Upper lobe of left lung (tissue), 6 donors: ENCODE data around the gene GNAO1. TPM values are rescaled to one million over a fixed set of nuclear protein-coding genes. Genes with fewer than 3 reads are reported as not detected.

Experiments
- ATAC-seq, 2 donors: fragments of 200-7000 bp; cut with Tn5 transposase; one replicate each; pipeline ENCODE4 v1.9.1; 2022; ENCODE audit warnings: mild to moderate bottlenecking in 2 of 2, moderate library complexity in 2 of 2; ENCODE audit not compliant: low FRiP score in 2 of 2
- DNase-seq, 2 donors: peaks; one replicate each; pipeline ENCODE4 v3.0.0-alpha.2; 2019 to 2020
- H3K27ac ChIP-seq, 4 donors: fragments of 200-600 bp; sonication (generic); one replicate each; pipeline ENCODE4 v1.5.1; 2016 to 2019
- H3K27me3 ChIP-seq, 4 donors: fragments of 200-600 bp; sonication (generic); one replicate each; pipeline ENCODE4 v1.5.1; 2017 to 2019
- H3K36me3 ChIP-seq, 4 donors: fragments of 200-600 bp; sonication (generic); one replicate each; pipeline ENCODE4 v1.5.1; 2016 to 2019
- H3K4me1 ChIP-seq, 4 donors: fragments of 200-600 bp; sonication (generic); one replicate each; pipeline ENCODE4 v1.5.1; 2018 to 2019
- H3K4me3 ChIP-seq, 4 donors: fragments of 200-600 bp; sonication (generic); one replicate each; pipeline ENCODE4 v1.5.1; 2017 to 2019; ENCODE audit warnings: mild to moderate bottlenecking in 2 of 4, moderate library complexity in 1 of 4
- H3K9me3 ChIP-seq, 4 donors: fragments of 200-600 bp; sonication (generic); one replicate each; pipeline ENCODE4 v1.5.1; 2018 to 2019
- CTCF ChIP-seq, 6 experiments: fragments of 450-650 bp in 4 of 6; fragments of 200-600 bp in 2 of 6; sonication (generic) in 2 of 6; IDR thresholded peaks; one replicate each; pipeline ENCODE4 v1.5.1; 2016 to 2019; ENCODE audit warnings: antibody characterized with exemption in 6 of 6
- EP300 ChIP-seq, 4 donors: sonication (generic); formaldehyde crosslinking; IDR thresholded peaks; one replicate each; pipeline ENCODE4 v1.5.1; 2017; ENCODE audit warnings: antibody characterized with exemption in 4 of 4, control low read depth in 2 of 4
- POLR2A ChIP-seq, 4 donors: fragments of 450-650 bp; IDR thresholded peaks; one replicate each; pipeline ENCODE4 v1.5.1; 2016 to 2017; ENCODE audit warnings: antibody characterized with exemption in 4 of 4, mild to moderate bottlenecking in 2 of 4
- POLR2AphosphoS5 ChIP-seq, 2 donors: sonication (generic); formaldehyde crosslinking; IDR thresholded peaks; one replicate each; pipeline ENCODE4 v1.5.1; 2017; ENCODE audit warnings: antibody characterized with exemption in 2 of 2
- WGBS, 2 donors: methylation state at CpG; one replicate each; pipeline ENCODE4 v1.1.5; 2017 to 2018; 5-methylcytosine and 5-hydroxymethylcytosine counted together
- small RNA-seq, 4 donors: library from RNA; depleted of rRNA; stranded (forward); fragments of <200 nt; gene quantifications; one replicate each; pipeline ENCODE3, GENCODE V24; 2016
- total RNA-seq, 6 donors: library from RNA; depleted of rRNA in 4 of 6; stranded (reverse); fragments of >200 nt in 4 of 6; gene quantifications; one replicate each; pipeline versions ENCODE4 v1.1.0 to v1.2.1, GENCODE V29; 2016 to 2021
- donor health status: DM: no; HTN: no; CAD: no; lungs with moderate emphysema.
- donor health status: DM: no; HTN: yes; CAD: no; lungs with severe emphysema.

The GNAO1 gene
- total RNA-seq, 6 donors from 2014 or later = 0.46 to 2.7 (median 0.79) TPM; not detected in 1

- Histone ChIP-seq H3K36me3 (peaks cover 5 to 72% (median 45%) of the 10 kb centered on the region in 4 donors), H3K9me3 (no peaks in the 10 kb centered on the region), H3K4me1 (peaks cover 0 to under 1% (median 0%) of the 10 kb centered on the region in 4 donors), H3K27ac (no peak overlapping the region), H3K4me3 (no peak overlapping the region), H3K27me3 (no peaks in the 10 kb centered on the region)
- TF ChIP-seq CTCF (IDR thresholded peaks at IDR 0.05) (no peak), EP300 (IDR thresholded peaks at IDR 0.05) (no peak), POLR2AphosphoS5 (IDR thresholded peaks at IDR 0.05) (no peak), POLR2A (IDR thresholded peaks at IDR 0.05) (no peak)
- ATAC-seq (no peak), DNase-seq (no peak)
- whole genome bisulfite sequencing, 2 donors = 66 to 95% methylated on average over 4 of the region's 4 CpGs
These were observed 214.8 kb downstream of the GNAO1 start for GRCh38 chr16:56405977-56406672.

Small RNAs within 50 kb of the gene (small RNA-seq; reads per million reads assigned to genes)
- 0 reads per million in 4 donors for gene MIR3935

Other genes with a start within 250 kb of the GNAO1 start
- gene AMFR, start 234.1 kb downstream of the GNAO1 start, total RNA-seq = 100 to 1,000 TPM in 3 of 6 donors, 10 to 100 TPM in 3; 67.1 to 344 (median 98.0) TPM